PFSK-1 (cell line): ENCODE measurements around the gene PDK2.

ENCODE experiments used
- FOXP2 ChIP-seq: optimal IDR thresholded peaks from 2 replicates; pipeline ENCODE3; 2011; ENCODE audit warnings: borderline replicate concordance, control low read depth, inconsistent platforms; ENCODE audit not compliant: insufficient read depth; ENCODE audit errors: extremely low read length, extremely low read depth
- POLR2AphosphoS5 ChIP-seq: IDR thresholded peaks from 2 replicates; pipeline ENCODE4 v1.6.1; 2012; ENCODE audit warnings: low read depth, mild to moderate bottlenecking, control low read depth, low read length, moderate library complexity
- SIN3A ChIP-seq: IDR thresholded peaks from 2 replicates; pipeline ENCODE4 v1.6.1; 2012; ENCODE audit warnings: mild to moderate bottlenecking, low read length, moderate library complexity, borderline replicate concordance; ENCODE audit not compliant: insufficient read depth
- TAF1 ChIP-seq: IDR thresholded peaks from 2 replicates; pipeline ENCODE4 v1.6.1; 2012; ENCODE audit warnings: low read length, control low read depth, borderline replicate concordance; ENCODE audit not compliant: insufficient read depth
- TF ChIP-seq, protein P1 (sequence below), 2 experiments: IDR thresholded peaks; 2 replicates each; pipeline versions ENCODE4 v1.6.1 to v1.8.0; 2011 to 2012; ENCODE audit warnings: low read depth in 2 of 2, low read length in 2 of 2, control low read depth in 1 of 2, inconsistent platforms in 1 of 2, mild to moderate bottlenecking in 1 of 2, moderate library complexity in 1 of 2; ENCODE audit not compliant: insufficient read depth in 1 of 2

The PDK2 gene

GRCh38 chr17:50144355-50144754 lies 49.2 kb downstream of the PDK2 start:
- TF ChIP-seq TAF1, result no peak
- no peak for TF ChIP-seq FOXP2
- no peak for TF ChIP-seq POLR2AphosphoS5
- no peak for TF ChIP-seq SIN3A
- TF ChIP-seq, protein P1, sequence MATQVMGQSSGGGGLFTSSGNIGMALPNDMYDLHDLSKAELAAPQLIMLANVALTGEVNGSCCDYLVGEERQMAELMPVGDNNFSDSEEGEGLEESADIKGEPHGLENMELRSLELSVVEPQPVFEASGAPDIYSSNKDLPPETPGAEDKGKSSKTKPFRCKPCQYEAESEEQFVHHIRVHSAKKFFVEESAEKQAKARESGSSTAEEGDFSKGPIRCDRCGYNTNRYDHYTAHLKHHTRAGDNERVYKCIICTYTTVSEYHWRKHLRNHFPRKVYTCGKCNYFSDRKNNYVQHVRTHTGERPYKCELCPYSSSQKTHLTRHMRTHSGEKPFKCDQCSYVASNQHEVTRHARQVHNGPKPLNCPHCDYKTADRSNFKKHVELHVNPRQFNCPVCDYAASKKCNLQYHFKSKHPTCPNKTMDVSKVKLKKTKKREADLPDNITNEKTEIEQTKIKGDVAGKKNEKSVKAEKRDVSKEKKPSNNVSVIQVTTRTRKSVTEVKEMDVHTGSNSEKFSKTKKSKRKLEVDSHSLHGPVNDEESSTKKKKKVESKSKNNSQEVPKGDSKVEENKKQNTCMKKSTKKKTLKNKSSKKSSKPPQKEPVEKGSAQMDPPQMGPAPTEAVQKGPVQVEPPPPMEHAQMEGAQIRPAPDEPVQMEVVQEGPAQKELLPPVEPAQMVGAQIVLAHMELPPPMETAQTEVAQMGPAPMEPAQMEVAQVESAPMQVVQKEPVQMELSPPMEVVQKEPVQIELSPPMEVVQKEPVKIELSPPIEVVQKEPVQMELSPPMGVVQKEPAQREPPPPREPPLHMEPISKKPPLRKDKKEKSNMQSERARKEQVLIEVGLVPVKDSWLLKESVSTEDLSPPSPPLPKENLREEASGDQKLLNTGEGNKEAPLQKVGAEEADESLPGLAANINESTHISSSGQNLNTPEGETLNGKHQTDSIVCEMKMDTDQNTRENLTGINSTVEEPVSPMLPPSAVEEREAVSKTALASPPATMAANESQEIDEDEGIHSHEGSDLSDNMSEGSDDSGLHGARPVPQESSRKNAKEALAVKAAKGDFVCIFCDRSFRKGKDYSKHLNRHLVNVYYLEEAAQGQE (IDR thresholded peaks at IDR 0.05; ENCODE audit: insufficient read depth in 1 of 2, low read depth in 2 of 2, low read length in 2 of 2), result no peak

DNA sequence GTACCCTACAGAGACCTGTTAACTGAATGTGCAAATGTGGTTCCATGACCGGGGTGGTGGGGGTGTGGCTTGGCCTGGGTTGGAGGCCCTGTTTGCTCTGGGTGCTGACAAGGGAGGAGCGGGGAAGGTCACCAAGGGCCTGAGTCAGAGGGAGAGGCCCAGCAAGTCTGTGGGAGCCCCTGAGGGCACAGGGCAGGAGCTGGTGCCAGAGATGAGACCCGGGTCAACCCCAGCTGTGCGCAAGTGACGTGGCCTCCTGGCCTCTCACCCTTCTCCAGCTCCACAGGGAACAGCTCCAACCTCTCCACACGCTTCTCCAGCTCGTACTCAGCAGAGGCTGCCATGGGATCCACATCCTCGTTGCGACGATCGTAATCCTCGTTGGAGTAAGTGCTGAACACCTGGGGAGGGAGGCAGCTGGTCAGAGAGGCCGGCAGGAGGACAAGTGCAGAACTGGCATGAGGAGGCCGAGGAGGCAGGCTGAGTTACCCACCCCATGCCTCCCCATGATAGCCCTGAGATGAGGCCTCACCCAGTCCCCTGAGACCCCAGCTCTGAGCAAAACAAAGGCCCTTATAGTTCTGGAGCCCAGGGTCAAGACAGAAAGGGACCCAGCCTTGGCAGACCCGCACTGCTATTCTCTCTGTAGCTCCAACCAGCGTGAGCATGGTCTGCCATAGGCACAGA lies 49.8 kb downstream of the PDK2 start:
- TF ChIP-seq TAF1, result no peak
- TF ChIP-seq SIN3A, result no peak
- TF ChIP-seq, protein P1 (IDR thresholded peaks at IDR 0.05; ENCODE audit: insufficient read depth in 1 of 2, low read depth in 2 of 2, low read length in 2 of 2), result no peak
- no peak for TF ChIP-seq FOXP2
- TF ChIP-seq POLR2AphosphoS5, result no peak

- TF ChIP-seq TAF1 (no peak), FOXP2 (no peak), SIN3A (no peak), POLR2AphosphoS5 (no peak)
- TF ChIP-seq, protein P1 (IDR thresholded peaks at IDR 0.05; ENCODE audit: insufficient read depth in 1 of 2, low read depth in 2 of 2, low read length in 2 of 2), result no peak
Measured at GRCh38 chr17:50145532-50146229, 50.5 kb downstream of the PDK2 start.

DNA sequence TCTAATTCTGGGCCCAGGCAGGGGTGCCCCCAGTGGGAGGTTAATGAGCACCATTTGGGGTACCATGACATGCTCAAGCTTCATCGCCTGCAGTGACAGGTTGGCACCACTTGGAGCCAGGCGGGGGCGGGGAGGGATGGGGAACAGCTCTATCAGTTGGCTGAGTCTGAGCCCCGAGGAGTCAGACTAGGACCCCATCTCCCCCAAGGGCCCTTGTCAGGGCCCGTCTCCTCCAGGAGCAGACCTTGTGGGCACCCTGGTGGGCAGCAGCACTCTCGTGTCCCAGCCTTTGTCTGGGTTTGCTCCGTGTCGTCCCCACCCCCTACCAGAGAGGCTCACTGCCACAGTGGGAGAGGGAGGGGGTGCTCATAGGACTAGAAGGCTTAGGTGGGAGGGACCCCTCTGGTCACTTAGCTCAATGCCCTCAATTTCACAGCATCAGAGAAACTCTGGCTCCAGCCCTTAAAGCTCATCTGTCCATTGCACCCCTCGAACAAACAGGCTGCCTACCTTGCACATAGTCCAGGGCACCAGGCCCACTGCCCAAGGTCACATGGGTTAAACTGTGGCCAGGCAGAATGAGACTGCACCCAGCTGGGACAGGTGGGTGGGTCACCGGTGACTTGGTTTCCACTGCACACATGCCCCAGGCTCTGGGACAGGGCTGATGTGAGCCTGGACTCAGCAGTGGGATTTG lies 51.2 kb downstream of the PDK2 start:
- TF ChIP-seq SIN3A, result no peak
- TF ChIP-seq TAF1, result no peak
- no peak for TF ChIP-seq FOXP2
- TF ChIP-seq POLR2AphosphoS5, result no peak
- TF ChIP-seq, protein P1 (IDR thresholded peaks at IDR 0.05; ENCODE audit: insufficient read depth in 1 of 2, low read depth in 2 of 2, low read length in 2 of 2), result no peak
